C4-2B (cell line): ENCODE data around the gene DENND4A.

Source experiments
- CTCF ChIP-seq: fragments of 450-650 bp; conservative IDR thresholded peaks from 2 replicates; pipeline ENCODE4 v1.5.1; 2017; ENCODE audit warnings: mild to moderate bottlenecking
- ZFX ChIP-seq: fragments of 450-650 bp; IDR thresholded peaks from 2 replicates; pipeline ENCODE4 v1.6.1; 2017

GRCh38 chr15:65641768-65642475 lies 150.2 kb downstream of the DENND4A start:
- TF ChIP-seq CTCF: no peak
- TF ChIP-seq ZFX: no peak
